Ishikawa (cell line): ENCODE measurements around the gene ZNF367.

ENCODE experiments used
- EP300 ChIP-seq: IDR thresholded peaks from 2 replicates; pipeline ENCODE4 v1.6.1; 2012; ENCODE audit warnings: borderline replicate concordance
- FOXM1 ChIP-seq: IDR thresholded peaks from 2 replicates; pipeline ENCODE4 v1.6.1; 2012; ENCODE audit warnings: low read depth, borderline replicate concordance
- RAD21 ChIP-seq: IDR thresholded peaks from 2 replicates; pipeline ENCODE4 v1.6.1; 2012; ENCODE audit warnings: low read depth
- REST ChIP-seq: IDR thresholded peaks from 2 replicates; pipeline ENCODE4 v1.6.1; 2012; ENCODE audit warnings: low read depth, mild to moderate bottlenecking
- TAF1 ChIP-seq: IDR thresholded peaks from 2 replicates; pipeline ENCODE4 v1.6.1; 2012; ENCODE audit warnings: low read depth, mild to moderate bottlenecking
- TEAD4 ChIP-seq: IDR thresholded peaks from 2 replicates; pipeline ENCODE4 v1.6.1; 2012
- YY1 ChIP-seq: IDR thresholded peaks from 2 replicates; pipeline ENCODE4 v1.6.1; 2012; ENCODE audit warnings: low read depth
- TF ChIP-seq, protein P1 (sequence below): IDR thresholded peaks from 2 replicates; pipeline ENCODE4 v1.6.1; 2012

GRCh38 chr9:96383165-96383942 is 34.8 kb downstream of the ZNF367 start, which contains the start of gene SLC35D2:
- TF ChIP-seq RAD21 (no peak), TEAD4 (no peak), YY1 (no peak), REST (no peak), EP300 (no peak), TAF1 (peak; percentile 22; the same call in 1 of the 2 replicates), FOXM1 (no peak)
- TF ChIP-seq, protein P1, sequence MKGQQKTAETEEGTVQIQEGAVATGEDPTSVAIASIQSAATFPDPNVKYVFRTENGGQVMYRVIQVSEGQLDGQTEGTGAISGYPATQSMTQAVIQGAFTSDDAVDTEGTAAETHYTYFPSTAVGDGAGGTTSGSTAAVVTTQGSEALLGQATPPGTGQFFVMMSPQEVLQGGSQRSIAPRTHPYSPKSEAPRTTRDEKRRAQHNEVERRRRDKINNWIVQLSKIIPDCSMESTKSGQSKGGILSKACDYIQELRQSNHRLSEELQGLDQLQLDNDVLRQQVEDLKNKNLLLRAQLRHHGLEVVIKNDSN: no peak
